ENCODE measurements around the gene CDC37.
"Not testable (repeated sequence)": the region's sequence is repeated elsewhere in the genome, so short reads cannot be mapped to it uniquely, and the experiment has no call there.

CDC37 gene

GRCh38 chr19:10419646-10420443, 16.5 kb upstream of the CDC37 start:
- no peak for DNase-seq

DNA sequence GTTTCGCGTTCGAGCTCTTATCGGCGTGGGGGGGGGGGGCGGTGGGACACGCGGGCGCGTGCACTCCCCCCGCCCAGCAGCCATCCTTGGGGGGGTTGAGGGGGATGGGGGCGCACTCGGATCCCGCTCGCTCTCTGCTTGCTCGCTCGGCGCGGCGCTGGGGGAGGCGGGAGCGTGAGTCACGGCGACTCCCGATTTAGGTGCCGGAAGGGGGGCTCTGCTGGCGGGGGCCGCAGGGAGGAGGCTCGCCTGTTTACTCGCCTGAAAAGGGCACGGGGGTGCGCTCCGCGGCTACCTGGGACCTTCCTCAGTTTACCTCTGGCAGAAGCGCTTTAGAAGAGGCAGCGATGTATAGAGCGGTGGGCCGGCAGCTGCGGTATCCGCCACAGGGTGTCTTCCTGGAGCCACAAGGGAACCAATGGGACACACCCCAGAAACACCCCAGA, 15.9 kb upstream of the CDC37 start:
- no peak for DNase-seq

GRCh38 chr19:10418485-10419199, 15.3 kb upstream of the CDC37 start:
- DNase-seq: no peak

GRCh38 chr19:10418235-10418484, 14.8 kb upstream of the CDC37 start:
- no peak for DNase-seq

DNA sequence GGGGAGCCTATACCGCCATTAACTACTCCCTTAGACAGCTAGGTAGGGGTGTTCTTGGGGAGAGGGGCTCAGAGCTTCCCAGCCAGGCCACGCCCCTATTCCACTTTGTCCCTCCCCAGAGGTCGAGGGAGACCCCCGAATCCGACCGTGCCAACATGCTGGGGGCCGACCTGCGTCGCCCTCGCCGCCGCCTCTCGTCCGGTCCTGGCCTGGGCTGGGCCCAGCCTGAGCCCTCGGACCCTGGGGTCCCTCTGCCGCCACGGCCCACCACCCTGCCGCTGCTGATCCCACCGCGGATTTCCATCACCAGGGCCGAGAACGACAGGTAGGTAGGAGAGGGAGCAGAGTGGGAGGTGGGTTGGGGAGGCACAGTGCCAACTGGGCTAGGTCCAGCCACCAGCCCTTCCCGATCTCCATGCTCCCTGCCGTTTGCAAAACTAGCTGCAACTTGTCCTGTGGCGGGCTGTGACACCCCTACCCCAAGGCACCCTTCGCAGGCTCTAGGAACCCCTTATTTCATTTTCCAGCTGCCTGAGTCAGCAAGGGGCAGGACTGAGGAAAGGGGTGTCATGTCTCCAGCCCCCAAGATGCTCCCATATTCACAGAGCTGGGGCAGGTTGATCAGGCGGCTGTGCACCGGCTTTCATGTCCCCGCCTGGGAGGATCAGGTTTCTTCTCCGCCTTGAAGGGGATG, 14.3 kb upstream of the CDC37 start:
- no peak for DNase-seq

GRCh38 chr19:10416380-10417257, 13.3 kb upstream of the CDC37 start:
- DNase-seq: peak; percentile 73

GRCh38 chr19:10416083-10416379, 12.7 kb upstream of the CDC37 start:
- no peak for DNase-seq

DNA sequence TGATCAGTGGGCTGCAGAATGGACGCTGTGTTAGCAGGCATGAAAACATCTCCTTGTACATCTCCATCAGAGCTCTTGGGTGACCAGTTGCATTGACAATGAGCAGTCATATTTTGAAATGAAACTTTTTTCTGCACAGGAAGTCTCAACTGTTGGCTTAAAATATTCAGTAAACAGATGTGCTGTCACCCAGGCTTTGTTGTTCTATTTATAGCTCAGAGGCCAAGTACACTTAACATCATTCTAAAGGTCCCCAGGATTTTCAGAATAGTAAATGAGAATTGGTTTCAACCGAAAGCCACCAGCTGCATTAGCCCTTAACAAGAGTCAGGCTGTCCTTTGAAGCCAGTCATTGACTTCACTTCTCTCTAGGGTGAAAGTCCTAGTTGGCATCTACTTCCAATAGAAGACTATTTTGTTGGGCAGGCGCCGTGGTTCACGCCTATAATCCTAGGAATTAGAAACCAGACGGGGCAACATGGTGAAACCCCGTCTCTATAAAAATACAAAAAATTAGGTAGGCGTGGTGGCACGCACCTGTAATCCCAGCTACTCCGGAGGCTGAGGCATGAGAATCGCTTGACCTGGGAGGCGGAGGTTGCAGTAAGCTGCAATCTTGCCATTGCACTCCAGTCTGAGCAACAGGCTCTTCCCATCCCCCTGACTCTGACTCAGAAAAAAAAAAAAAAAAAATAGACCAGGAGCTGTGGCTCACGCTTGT, 9.1 kb upstream of the CDC37 start:
- DNase-seq: no peak

GRCh38 chr19:10411224-10411623, 7.9 kb upstream of the CDC37 start:
- DNase-seq: not testable (repeated sequence)

- no peak for DNase-seq
Measured at GRCh38 chr19:10408511-10409283, 5.4 kb upstream of the CDC37 start.

DNA sequence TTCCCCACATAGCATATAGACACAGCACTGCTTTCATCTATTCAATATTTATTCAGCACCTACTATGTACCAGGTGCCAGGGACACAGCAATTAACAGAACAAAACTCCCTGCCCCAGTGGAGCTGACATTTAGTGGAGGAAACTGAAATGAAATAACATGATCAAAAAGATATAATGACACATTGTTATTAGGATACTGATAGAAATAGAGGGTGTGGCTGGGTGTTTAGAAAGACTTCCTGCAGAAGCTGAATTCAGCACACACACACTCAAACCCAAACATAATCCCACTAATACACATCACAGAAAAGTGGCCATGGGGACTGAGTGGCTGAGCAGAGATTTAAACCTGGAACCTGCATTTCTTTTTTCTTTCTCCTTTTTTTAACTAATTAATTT, 3.8 kb upstream of the CDC37 start:
- no peak for DNase-seq

- no peak for DNase-seq
Measured at GRCh38 chr19:10406191-10406590, 2.8 kb upstream of the CDC37 start.

DNA sequence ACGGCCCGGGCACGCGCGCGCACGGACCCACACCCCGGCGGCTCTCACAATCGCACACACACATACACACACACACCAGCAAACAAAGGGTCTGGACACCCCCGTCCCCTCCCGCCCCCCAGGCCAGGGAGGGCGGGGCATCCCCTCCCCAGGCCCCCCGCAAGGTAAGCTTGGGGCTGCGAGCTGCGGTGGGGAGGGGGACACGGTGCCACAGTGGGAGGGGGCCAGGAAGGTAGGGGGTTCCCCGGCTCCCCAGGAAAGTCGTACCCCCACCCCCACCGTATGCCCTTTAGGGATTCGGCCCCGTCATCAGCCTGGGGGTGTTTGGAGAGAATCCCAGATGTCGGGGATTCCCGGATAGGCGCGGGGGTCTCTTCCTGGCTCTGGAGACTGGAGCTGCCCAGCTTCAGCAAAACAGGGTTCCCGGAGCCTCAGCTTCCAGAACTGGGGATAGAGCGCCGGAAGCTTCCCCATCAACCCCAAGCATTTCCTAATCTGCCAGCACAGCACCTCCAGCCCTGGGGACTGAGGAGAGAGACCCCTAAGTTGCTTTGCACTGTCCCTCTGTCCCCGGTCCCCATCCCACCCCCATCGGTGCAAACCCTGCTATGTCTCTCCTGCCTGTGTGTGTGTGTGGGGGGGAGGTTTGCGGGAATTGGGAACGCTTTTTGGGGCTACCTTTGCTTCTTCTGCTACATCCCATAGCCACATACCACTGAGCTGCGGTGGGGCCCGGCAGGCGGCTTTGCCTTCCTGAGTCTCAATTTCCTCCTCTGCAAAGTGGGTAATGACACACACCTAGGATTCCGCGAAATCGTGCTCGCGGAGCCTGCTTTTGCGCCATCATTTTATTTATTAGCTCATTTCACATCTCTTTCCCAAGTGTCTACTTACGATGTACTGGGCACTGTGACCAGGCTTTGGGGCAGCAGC, 1.8 kb upstream of the CDC37 start:
- no peak for DNase-seq

GRCh38 chr19:10402441-10403038, 802 bp downstream of the CDC37 start:
- no peak for DNase-seq

DNA sequence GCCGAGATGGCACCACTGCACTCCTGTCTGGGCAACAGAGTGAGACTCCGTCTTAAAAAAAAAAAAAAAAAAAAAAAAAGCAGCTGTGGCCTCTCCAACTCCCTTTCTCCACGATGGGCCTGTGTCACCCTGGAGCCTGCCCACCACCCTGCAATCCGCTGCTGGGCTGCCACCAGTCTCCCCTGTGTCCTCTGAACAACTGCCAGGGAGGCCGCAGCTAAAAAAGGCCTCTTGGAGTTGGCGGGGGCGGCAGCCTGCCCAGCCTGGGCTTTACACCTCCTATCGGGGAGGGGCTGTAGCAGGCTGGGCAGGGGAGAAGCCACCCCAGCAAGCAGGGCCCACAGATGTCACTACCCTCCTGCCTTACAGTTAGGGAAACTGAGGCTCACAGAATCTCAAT, 3.5 kb downstream of the CDC37 start:
- no peak for DNase-seq

DNA sequence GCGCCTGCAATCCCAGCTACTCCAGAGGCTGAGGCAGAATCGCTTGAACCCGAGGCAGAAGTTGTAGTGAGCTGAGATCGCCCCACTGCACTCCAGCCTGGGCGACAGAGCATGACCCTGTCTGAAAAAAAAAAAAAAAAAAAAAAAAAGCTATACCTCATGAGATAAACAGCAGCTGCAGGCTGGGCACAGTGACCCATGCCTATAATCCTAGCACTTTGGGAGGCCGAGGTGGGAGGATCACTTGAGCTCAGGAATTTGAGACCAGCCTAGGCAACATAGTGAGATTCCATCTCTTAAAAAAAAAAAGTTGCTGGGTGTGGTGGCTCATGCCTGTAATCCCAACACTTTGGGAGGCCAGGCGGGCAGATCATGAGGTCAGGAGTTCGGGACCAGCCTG, 4.0 kb downstream of the CDC37 start:
- DNase-seq: not testable (repeated sequence)

DNA sequence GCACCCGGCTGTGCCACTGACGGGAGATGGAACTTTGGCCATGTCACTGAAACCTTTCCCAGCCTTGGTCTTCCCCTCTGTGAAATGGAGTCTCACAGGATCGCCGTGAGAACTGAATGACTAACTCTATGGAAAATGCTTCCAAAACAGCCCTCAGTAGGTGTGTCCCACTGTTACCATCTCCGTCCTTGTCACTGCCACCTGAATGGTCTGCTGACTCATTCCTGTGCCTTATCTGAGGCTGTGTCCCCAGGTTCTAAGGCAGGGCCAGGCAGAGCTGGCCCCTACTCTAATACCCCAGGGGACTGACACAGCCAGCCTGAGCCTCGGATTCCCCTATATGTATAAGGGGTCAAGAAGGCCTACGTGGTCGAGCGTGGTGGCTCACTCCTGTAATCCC, 4.5 kb downstream of the CDC37 start:
- no peak for DNase-seq

DNA sequence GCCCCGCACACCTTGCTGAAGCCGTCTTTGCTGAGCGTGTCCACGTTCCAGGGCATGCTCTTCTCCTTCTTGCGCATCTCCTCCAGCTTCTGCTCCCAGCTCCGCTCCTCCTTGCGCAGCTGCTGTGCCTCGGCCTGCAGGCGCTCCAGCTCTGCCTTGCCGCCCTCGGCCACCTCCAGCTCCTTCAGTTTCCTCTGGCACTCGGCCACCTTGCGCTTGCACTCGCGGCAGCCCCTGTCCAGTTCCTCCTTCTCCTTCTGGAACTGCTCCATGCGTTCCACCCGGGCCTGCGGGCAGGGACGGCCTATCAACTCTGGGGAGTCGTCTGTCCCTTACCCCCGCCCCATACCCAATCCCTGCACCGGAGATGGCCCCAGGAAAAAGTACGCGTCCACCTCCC, 7.4 kb downstream of the CDC37 start:
- no peak for DNase-seq

DNA sequence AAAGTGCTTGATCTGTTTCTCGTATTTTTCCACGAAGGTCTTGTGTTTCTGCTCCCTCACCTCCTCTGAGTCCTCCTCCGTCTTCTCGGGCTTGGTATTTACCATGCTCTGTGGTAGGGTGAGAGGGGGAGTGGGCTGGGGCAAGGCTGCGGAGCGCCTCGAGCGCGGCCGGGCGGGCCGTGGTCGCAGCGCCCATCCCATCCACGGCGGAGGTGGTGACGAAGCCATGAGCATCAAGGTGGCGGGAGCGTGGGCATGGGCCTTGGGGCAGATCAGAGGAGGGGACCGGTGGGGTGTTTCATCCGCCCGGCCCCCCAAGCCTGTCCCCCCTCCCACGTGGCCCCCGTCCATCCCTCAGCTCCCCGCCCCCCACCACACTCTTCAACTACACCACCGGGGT, 7.9 kb downstream of the CDC37 start:
- DNase-seq: no peak

DNA sequence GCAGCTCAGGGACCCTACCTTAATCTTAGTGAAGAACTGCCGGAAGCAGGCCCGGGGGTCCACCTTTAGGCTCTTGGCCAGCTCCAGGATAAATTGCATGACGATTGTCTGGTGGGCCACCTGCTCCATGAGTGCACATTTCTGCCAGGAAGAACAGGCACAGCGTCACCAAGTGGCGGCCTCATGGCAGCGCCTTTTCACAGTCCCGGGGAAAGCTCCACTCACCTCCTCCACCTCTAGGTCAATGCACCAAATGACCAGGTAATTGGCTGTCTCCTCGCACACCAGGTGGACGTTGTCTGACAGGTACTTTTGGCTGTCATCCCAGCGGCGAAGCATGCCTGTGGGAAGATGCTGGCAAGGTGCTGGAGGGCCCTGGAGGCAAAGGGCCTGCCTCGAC, 8.3 kb downstream of the CDC37 start:
- no peak for DNase-seq
